Left ventricle myocardium superior (tissue), 1 donor: ENCODE data around the gene GPR157. TPM values are rescaled to one million over a fixed set of nuclear protein-coding genes. Genes with fewer than 3 reads are reported as not detected.

Source experiments
- ATAC-seq: fragments of 200-7000 bp; cut with Tn5 transposase; one replicate; pipeline ENCODE4 v1.9.1; 2020; ENCODE audit warnings: mild to moderate bottlenecking, moderate library complexity
- DNase-seq: peaks from one replicate; pipeline ENCODE4 v3.0.0-alpha.2; 2020
- intact Hi-C: fragments of 100-400 bp; cut with micrococcal nuclease; formaldehyde crosslinking; loops from one replicate; pipeline ENCODE4 v1.11.0; 2022
- total RNA-seq: library from RNA; stranded (reverse); fragmentation: NEBNext Ultra II Directional; extraction: Animal tissue kit (Norgen Biotek cat#: 25700); gene quantifications from one replicate; pipeline ENCODE4 v1.2.1, GENCODE V29; 2021
- donor health status: DM: no; HTN: yes; CAD: no; lungs with severe emphysema.

GPR157 gene
- total RNA-seq, 1 donor from 2014 or later: 42.2 TPM

DNA sequence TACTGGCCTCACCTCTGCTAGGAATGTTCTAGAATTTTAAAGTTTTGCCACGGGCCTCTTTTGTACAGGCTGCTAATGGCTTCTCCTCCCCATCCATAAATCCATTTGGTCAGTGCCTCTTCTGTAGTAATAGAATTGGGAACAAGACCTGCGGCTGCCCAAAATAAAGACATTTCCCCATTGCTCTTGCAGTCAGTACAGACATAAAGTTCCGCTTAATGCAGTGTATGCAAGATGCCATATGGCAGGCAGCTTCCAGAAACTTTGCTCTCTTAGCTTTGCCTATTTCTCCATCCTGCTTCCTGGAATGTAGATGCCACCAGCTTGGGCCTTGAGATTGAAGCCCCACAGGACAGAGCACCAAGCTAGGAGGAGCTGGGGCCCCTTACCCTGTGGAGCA lies 55.8 kb downstream of the GPR157 start:
- ATAC-seq (no peak), DNase-seq (no peak)
- intact Hi-C loops: no loop called here

DNA sequence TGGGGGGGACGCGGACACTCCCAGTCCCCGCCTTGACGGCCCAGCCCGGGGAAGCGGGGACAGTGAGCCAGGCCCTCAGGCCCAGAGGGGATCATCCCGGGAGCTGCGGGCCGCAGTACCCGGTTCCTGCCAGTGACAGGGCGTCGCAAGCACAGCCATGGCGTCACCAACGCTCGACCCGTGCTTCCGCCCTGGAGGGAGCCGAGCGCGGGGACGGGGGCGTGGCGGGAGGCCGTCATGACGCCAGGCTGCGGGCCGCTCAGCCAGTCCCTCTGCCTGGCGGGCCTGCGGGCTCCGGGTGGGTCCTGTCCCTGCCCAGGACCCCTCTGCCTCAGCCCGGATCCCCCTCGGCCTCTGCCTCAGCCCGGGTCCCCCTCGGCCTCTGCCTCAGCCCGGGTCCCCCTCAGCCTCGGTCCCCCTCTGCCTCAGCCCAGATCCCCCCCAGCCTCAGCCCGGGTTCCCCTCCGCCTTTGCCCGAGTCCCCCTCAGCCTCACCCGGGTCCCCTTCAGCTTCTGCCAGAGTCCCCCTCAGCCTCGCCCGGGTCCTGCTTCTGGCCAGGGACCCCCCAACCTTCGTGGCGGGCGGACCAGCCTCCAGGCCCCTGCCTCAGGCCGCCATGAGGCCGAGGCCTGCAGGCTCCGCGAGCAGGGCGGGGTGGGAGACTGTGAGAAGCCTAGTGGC lies 57.2 kb downstream of the GPR157 start:
- no peak for ATAC-seq
- intact Hi-C loops: no loop called here
- no peak for DNase-seq

DNA sequence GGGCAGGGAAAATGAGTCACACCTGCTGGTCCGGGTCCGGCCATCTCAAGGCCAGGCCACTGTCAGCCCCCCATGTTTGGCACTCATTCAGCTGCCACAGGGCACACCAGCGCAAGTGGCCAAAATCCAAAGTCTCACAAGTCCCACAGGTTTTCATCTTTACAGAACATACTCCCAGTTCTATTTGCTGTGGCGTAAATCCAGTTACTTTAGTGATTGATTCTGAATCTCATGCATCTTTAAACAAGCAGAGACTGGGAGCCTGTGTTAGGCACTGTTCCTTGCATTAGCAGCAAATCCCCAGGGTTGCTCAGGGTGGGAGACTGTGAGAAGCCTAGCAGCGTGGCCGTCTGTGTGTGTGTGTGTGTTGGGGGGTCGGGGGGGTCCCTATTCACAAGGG lies 58.4 kb downstream of the GPR157 start:
- ATAC-seq: no peak
- intact Hi-C loops: no loop called here

DNA sequence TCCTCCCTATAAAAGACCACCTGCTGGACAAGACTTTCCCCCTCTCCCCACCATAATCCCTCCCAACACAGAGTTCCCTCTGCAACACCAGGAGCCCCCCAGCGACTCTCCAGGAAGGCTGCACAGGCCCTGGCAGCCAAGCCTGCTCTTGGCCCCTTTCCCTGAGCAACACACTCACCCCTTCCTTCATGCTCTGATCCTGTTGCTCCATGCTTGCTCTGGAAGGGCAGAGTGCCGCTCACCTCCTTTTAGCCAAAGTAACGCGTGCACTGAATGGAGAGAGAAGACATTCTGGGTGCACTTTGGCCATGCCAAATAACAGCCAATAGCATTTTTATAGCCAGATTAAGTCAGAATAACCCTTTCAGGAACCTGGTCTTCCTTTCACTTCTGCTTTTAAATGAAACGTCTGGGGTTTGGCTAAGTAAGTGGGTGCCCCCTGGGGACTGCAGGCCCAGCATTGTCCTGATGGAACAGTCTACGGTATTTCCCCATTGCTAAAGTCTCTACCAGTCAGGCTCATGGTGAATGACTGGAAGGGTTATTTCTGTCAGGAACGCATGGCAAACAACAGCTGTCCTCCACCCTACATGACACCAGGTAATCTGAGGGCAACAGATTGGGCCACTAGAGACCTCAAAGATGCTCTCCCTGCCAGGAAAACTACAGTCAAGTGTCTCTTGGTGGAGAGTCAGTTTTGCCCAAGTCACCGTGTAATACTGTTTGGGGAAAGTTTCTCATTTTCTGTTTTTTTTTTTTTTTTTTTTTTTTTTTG lies 59.4 kb downstream of the GPR157 start, which contains the start of gene SLC2A5:
Gene SLC2A5, minus strand, starts transcription at position 310 of the 775 bp plus-strand sequence. Its CDS starts 99 bp downstream, at position 211.
- ATAC-seq (peak; percentile 72), DNase-seq (peak; percentile 50)
- intact Hi-C loops: no loop called here

More for the DNA sequence above, 58.4 kb downstream of the GPR157 start:
- DNase-seq: no peak

GRCh38 chr1:9068981-9069325 lies 59.9 kb downstream of the GPR157 start:
- intact Hi-C loops: no loop called here
- ATAC-seq: peak; percentile 6
- no peak for DNase-seq

GRCh38 chr1:9066945-9067807 lies 61.7 kb downstream of the GPR157 start:
- peak; percentile 81 for ATAC-seq
- DNase-seq: peak; percentile 73
- intact Hi-C loops: no loop called here

DNA sequence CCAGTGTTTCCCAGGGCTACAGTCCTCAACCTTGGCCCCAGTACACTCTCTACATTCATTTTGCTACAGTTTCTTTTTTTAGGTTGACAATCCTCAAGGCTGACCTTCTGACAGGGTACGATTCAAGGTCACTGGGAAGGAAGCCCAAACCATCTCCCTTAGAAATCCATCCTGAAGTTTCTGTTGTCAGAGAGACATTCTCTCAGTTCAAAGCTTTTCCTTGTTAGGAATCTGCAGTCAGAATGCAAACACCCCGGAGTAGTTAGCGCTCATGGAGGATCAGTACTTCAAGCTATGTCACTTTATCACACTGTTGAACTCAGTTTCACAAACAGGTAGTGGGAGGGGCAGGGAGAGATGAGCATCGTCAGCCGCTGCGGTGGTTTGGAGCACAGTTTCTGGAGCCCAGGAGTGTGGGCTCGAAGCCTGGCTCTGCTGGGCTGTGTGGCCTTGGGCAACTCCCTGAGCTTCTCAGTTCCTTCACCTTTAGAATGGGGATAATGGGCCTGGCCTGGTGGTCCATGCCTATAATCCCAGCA lies 63.6 kb downstream of the GPR157 start:
- intact Hi-C loops: no loop called here
- DNase-seq (no peak), ATAC-seq (peak; percentile 34)

- no peak for ATAC-seq
- no peak for DNase-seq
- intact Hi-C loops: no loop called here
Measured at GRCh38 chr1:9062846-9063245, 66.1 kb downstream of the GPR157 start.

GRCh38 chr1:9062021-9062471 lies 66.9 kb downstream of the GPR157 start:
- intact Hi-C loops: no loop called here
- ATAC-seq (no peak), DNase-seq (no peak)

DNA sequence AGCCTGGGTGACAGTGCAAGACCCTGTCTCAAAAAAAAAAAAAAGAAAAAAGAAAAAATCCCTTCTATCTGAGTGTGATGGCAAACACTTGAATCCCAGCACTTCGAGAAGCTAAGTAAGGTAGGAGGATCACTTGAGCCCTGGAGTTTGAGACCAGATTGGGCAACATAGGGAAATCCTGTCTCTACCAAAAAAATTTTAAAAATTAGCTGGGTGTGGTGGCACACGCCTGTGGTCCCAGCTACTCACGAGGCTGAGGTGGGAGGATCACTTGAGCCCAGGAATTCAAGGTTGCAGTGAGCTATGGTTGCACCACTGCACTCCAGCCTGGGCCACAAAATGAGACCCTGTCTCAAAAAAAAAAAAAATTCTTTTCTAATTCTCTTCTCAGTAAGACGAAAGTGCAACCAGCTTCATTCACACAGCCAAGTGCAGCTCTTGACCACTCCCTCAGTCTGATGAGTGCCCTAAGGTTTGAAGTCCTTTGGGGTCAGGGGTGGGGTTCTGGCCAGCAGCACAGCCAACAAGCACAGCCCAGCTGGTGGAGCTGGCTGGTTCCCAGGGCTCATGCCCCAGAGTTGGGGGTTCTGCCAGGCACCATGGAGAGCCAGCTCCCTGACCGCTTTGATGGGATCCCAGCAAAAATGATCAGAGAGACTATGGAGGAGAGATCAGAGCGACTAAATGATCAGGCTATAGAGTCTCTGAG lies 67.5 kb downstream of the GPR157 start:
- peak; percentile 24 for ATAC-seq
- intact Hi-C loops: no loop called here
- no peak for DNase-seq

- intact Hi-C loops: no loop called here
- ATAC-seq (no peak), DNase-seq (no peak)
Measured at GRCh38 chr1:9059891-9060744, 68.8 kb downstream of the GPR157 start.

- ATAC-seq (peak; percentile 19), DNase-seq (no peak)
Measured at GRCh38 chr1:9058465-9058864, 70.4 kb downstream of the GPR157 start.

DNA sequence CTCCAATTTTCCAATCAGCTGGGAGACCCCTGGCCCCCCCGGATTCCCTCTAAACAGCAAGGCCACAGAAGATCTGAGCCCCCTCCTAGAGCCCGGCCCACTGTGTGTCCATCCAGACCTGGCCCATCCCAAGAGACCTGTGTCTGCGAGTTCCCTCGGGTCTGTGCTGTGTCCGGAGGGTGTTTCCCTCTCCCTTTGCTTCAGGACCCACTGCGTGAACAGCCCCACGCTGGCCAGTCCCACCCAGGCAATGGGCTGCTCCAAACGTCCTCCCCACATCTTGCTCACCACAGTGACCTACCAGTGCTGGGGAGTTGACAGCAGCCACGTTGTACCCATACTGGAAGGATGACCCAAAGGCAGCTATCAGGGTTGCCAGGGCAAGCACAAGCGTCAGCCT lies 71.1 kb downstream of the GPR157 start:
- intact Hi-C loops: no loop called here
- no peak for DNase-seq
- ATAC-seq: no peak

More at GRCh38 chr1:9058465-9058864, 70.4 kb downstream of the GPR157 start:
- intact Hi-C loops: no loop called here

DNA sequence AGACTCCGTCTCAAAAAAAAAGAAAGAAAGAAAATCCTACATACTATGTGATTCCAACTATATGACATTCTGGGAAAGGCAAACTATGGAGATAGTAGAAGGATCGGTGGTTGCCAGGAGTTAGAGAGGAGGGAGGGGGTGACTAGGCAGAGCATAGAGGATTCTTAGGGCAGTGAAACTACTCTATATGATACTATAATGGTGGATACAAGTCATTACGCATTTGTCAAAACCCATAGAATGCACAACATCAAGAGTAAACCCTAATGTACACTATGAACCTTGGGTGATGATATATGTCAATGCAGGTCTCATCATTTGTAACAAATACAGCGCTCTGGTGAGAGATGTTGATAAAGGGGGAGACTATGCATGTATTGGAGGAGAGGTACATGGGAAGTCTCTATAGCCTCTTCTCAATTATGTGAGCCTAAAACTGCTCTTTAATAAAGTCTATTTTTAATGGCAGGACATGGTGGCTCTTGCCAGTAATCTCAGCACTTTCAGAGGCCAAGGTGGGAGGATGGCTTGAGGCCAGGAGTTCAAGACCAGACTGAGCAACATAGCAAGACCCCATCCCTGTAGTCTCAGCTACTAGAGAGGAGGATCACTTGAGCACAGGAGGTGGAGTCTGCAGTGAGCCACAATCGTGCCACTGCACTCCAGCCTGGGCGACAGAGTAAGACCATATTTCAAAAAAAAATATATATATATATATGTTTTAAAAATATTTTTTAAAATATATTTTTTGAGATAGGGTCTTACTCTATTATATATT lies 76.4 kb downstream of the GPR157 start:
- no peak for ATAC-seq
- intact Hi-C loops: no loop called here
- no peak for DNase-seq

GRCh38 chr1:9051379-9051778 lies 77.5 kb downstream of the GPR157 start:
- DNase-seq (no peak), ATAC-seq (no peak)
- intact Hi-C loops: no loop called here

DNA sequence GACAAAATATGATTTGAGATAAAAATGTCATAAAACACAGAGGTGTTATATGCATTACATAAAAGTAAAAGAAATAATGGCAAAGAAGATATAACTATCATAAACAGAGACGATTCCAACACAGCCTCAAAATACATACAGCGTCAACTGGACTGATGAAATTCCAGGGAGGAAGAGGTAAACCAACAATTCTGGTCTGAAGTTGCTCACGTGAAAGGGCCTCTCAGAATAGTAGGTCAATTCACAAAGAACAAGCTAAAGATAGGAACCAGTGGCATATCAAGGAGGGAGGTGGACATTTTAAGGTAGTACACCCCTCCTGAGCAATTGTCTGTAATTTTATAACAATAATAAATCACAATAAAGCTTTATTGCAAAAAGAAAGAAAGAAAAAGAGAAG lies 78.1 kb downstream of the GPR157 start:
- intact Hi-C loops: no loop called here
- DNase-seq (no peak), ATAC-seq (peak; percentile 32)
